Choroid plexus epithelial cell (primary cell): ENCODE results near the gene NADK2.
A peak's percentile ranks its signal among the peaks of the same experiment; 100 is the strongest.
"Not testable (repeated sequence)": the region's sequence is repeated elsewhere in the genome, so short reads cannot be mapped to it uniquely, and the experiment has no call there.

ENCODE experiments used
- DNase-seq: peaks from one replicate; pipeline ENCODE4 v3.0.0-alpha.2; 2010; ENCODE audit warnings: low read depth
- H3K4me3 ChIP-seq: 2 replicates; pipeline ENCODE4 v1.5.1; 2011; ENCODE audit warnings: low read depth, mild to moderate bottlenecking, control low read depth, low read length, moderate library complexity
- CTCF ChIP-seq: conservative IDR thresholded peaks from 2 replicates; pipeline ENCODE4 v1.5.1; 2011; ENCODE audit warnings: low read depth, mild to moderate bottlenecking, control low read depth, inconsistent platforms, low read length, moderate library complexity

Gene NADK2

DNA sequence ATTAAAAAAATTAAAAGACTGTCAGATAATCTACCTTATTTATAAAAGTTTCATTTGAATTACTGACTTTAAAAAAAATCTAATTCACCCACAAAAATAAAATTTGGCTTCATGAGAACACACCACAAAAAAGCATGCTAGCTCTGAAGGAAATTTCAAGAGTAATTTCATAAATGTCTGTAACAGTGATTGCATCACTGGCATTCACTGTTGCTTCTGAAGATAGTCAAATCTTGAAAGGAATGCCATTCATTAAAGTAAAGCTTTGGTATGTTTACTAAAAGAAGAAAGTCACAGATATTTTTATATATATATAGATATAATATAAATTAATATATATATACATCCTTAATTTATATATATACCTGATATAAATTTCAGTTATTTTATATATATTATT is 43.4 kb downstream of the NADK2 start:
- H3K4me3 ChIP-seq: no peak overlapping the region
- peak; percentile 49 for DNase-seq
- no peak for TF ChIP-seq CTCF

GRCh38 chr5:36193746-36194145 is 48.0 kb downstream of the NADK2 start:
- no peak for DNase-seq
- TF ChIP-seq CTCF: no peak
- no peak overlapping the region for H3K4me3 ChIP-seq

- not testable (repeated sequence) for DNase-seq, H3K4me3 ChIP-seq
These were observed 57.3 kb downstream of the NADK2 start for GRCh38 chr5:36184408-36184807.

DNA sequence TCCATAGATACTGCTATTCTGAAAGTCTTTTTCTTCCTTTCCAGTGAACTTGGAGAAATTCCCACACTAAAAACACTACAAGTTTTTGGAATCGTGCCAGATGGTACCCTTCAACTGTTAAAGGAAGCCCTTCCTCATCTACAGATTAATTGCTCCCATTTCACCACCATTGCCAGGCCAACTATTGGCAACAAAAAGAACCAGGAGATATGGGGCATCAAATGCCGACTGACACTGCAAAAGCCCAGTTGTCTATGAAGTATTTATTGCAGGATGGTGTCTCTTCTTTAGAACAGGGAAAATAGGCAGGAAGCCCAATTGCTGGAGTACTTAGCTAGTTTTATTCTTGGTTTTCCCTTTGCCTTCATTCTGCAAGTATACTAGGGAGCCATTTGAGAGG is 60.0 kb downstream of the NADK2 start:
- H3K4me3 ChIP-seq: no peak overlapping the region

GRCh38 chr5:36180556-36181350 is 61.0 kb downstream of the NADK2 start:
- no peak for DNase-seq
- TF ChIP-seq CTCF: no peak
- H3K4me3 ChIP-seq: no peak overlapping the region

More for the DNA sequence above, 60.0 kb downstream of the NADK2 start:
- TF ChIP-seq CTCF: no peak
- no peak for DNase-seq

DNA sequence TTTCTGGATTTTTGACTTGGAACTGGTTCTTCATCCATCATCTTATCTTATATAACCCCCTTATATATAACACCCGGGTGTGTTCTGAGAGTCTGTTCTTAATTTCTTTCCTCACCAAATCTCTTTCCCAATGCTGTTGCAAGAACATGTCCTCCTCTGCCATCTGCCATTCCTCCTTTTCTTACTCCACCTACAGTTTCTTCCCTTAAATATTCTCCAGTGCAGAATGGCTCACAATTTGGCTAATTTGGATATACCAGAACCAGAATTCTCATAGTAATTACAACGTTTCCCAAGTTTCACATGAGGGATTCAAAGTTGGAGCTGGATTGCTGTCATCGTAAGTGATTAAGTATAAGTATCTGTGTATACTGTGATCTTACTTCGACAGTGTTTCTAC is 61.8 kb downstream of the NADK2 start:
- no peak overlapping the region for H3K4me3 ChIP-seq
- TF ChIP-seq CTCF: no peak
- no peak for DNase-seq

DNA sequence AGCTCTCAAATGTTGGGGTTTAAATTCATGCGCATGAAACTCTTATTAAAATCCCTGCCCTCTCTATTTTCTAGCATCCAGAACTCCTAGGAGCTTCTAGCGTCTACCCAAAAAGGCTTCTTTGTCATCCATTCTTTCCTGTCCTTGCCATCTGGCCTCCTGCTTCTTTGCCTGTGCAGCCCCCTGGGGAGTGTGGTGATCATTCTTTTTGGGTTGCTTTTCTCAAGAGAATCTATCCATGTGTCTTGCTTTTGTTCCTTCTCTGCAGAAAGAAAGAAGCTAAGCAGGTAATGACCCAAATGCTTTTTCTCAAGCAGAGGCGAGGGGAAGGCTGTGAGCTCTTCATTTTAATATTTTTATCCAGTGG is 63.2 kb downstream of the NADK2 start:
- TF ChIP-seq CTCF: no peak
- no peak for DNase-seq
- H3K4me3 ChIP-seq: no peak overlapping the region
